ENCODE measurements around the gene RDH16. TPM values are rescaled to one million over a fixed set of nuclear protein-coding genes. Genes with fewer than 3 reads are reported as not detected.
"Not testable (repeated sequence)": the region's sequence is repeated elsewhere in the genome, so short reads cannot be mapped to it uniquely, and the experiment has no call there.

The RDH16 gene
- total and polyA plus RNA-seq, 3 experiments from 2014 or later = 0.13 to 0.31 (median 0.20) TPM

GRCh38 chr12:56977361-56977760 is 20.0 kb upstream of the RDH16 start:
- H3K4me1 ChIP-seq (ENCODE audit: insufficient read depth, low read length); H3K4me1 Mint-ChIP-seq; DNase-seq; H3K27me3 ChIP-seq (ENCODE audit: insufficient read depth, low read length, poor library complexity, severe bottlenecking); H3K9me3 Mint-ChIP-seq; H3K36me3 Mint-ChIP-seq; H3K27ac ChIP-seq (ENCODE audit: low read depth, low read length); H3K4me3 ChIP-seq (ENCODE audit: low read length); H3K27me3 Mint-ChIP-seq; CTCF ChIA-PET; H3K9me3 ChIP-seq (ENCODE audit: low read length); H3K36me3 ChIP-seq (ENCODE audit: insufficient read depth, low read length); POLR2A ChIA-PET; H3K4me3 Mint-ChIP-seq; H3K27ac Mint-ChIP-seq: not testable (repeated sequence)

GRCh38 chr12:56974224-56974623 is 16.8 kb upstream of the RDH16 start:
- CTCF ChIA-PET; H3K4me3 ChIP-seq (ENCODE audit: low read length); DNase-seq; H3K4me3 Mint-ChIP-seq; H3K9me3 ChIP-seq (ENCODE audit: low read length); POLR2A ChIA-PET; H3K36me3 Mint-ChIP-seq; H3K27me3 ChIP-seq (ENCODE audit: insufficient read depth, low read length, poor library complexity, severe bottlenecking); H3K9me3 Mint-ChIP-seq; H3K4me1 ChIP-seq (ENCODE audit: insufficient read depth, low read length); H3K4me1 Mint-ChIP-seq; H3K36me3 ChIP-seq (ENCODE audit: insufficient read depth, low read length); H3K27ac Mint-ChIP-seq; H3K27ac ChIP-seq (ENCODE audit: low read depth, low read length); H3K27me3 Mint-ChIP-seq: not testable (repeated sequence)

GRCh38 chr12:56968910-56969309 is 11.5 kb upstream of the RDH16 start:
- H3K4me3 Mint-ChIP-seq; H3K36me3 Mint-ChIP-seq; H3K36me3 ChIP-seq (ENCODE audit: insufficient read depth, low read length); H3K27ac Mint-ChIP-seq; H3K27me3 ChIP-seq (ENCODE audit: insufficient read depth, low read length, poor library complexity, severe bottlenecking); CTCF ChIA-PET; H3K4me3 ChIP-seq (ENCODE audit: low read length); POLR2A ChIA-PET; H3K4me1 Mint-ChIP-seq; H3K4me1 ChIP-seq (ENCODE audit: insufficient read depth, low read length); H3K27me3 Mint-ChIP-seq; H3K9me3 ChIP-seq (ENCODE audit: low read length); H3K9me3 Mint-ChIP-seq; DNase-seq; H3K27ac ChIP-seq (ENCODE audit: low read depth, low read length): not testable (repeated sequence)

GRCh38 chr12:56965997-56966642 is 8.7 kb upstream of the RDH16 start:
- H3K27ac ChIP-seq (ENCODE audit: low read depth, low read length); H3K36me3 ChIP-seq (ENCODE audit: insufficient read depth, low read length); H3K9me3 Mint-ChIP-seq; H3K9me3 ChIP-seq (ENCODE audit: low read length); H3K4me1 ChIP-seq (ENCODE audit: insufficient read depth, low read length); H3K4me3 ChIP-seq (ENCODE audit: low read length); H3K27ac Mint-ChIP-seq; H3K4me1 Mint-ChIP-seq; POLR2A ChIA-PET; H3K27me3 Mint-ChIP-seq; CTCF ChIA-PET; DNase-seq; H3K36me3 Mint-ChIP-seq; H3K27me3 ChIP-seq (ENCODE audit: insufficient read depth, low read length, poor library complexity, severe bottlenecking); H3K4me3 Mint-ChIP-seq: not testable (repeated sequence)

- H3K36me3 Mint-ChIP-seq = peaks cover 0 to 11% (median 5%) of the 10 kb centered on the region in 3 donors
These were observed 7.7 kb upstream of the RDH16 start for GRCh38 chr12:56965124-56965523.

GRCh38 chr12:56963557-56963956 is 6.1 kb upstream of the RDH16 start:
- H3K4me1 Mint-ChIP-seq, DNase-seq: not testable (repeated sequence)

More at GRCh38 chr12:56965124-56965523, 7.7 kb upstream of the RDH16 start:
- H3K27me3 ChIP-seq (ENCODE audit: insufficient read depth, low read length, poor library complexity, severe bottlenecking); H3K27ac ChIP-seq (ENCODE audit: low read depth, low read length); POLR2A ChIA-PET; H3K27ac Mint-ChIP-seq; H3K36me3 ChIP-seq (ENCODE audit: insufficient read depth, low read length); H3K4me3 ChIP-seq (ENCODE audit: low read length); DNase-seq; H3K27me3 Mint-ChIP-seq; H3K4me1 Mint-ChIP-seq; H3K4me1 ChIP-seq (ENCODE audit: insufficient read depth, low read length); H3K9me3 ChIP-seq (ENCODE audit: low read length); CTCF ChIA-PET; H3K4me3 Mint-ChIP-seq; H3K9me3 Mint-ChIP-seq: not testable (repeated sequence)

GRCh38 chr12:56962247-56962646 is 4.8 kb upstream of the RDH16 start:
- H3K27me3 Mint-ChIP-seq = peaks cover 5 to 17% of the 10 kb centered on the region in 2 donors
- peaks cover 2 to 20% (median 4%) of the 10 kb centered on the region in 3 donors for H3K36me3 Mint-ChIP-seq
- DNase-seq; H3K27ac ChIP-seq (ENCODE audit: low read depth, low read length); H3K4me3 ChIP-seq (ENCODE audit: low read length); H3K27me3 ChIP-seq (ENCODE audit: insufficient read depth, low read length, poor library complexity, severe bottlenecking); H3K27ac Mint-ChIP-seq; H3K9me3 ChIP-seq (ENCODE audit: low read length); H3K36me3 ChIP-seq (ENCODE audit: insufficient read depth, low read length); H3K4me3 Mint-ChIP-seq; POLR2A ChIA-PET; H3K4me1 Mint-ChIP-seq; H3K4me1 ChIP-seq (ENCODE audit: insufficient read depth, low read length); CTCF ChIA-PET: not testable (repeated sequence)
- H3K9me3 Mint-ChIP-seq = peaks cover 4 to 16% (median 11%) of the 10 kb centered on the region in 5 donors

More at GRCh38 chr12:56963557-56963956, 6.1 kb upstream of the RDH16 start:
- H3K4me1 ChIP-seq (ENCODE audit: insufficient read depth, low read length); H3K27ac ChIP-seq (ENCODE audit: low read depth, low read length); H3K9me3 ChIP-seq (ENCODE audit: low read length); H3K27ac Mint-ChIP-seq; H3K36me3 ChIP-seq (ENCODE audit: insufficient read depth, low read length); CTCF ChIA-PET; H3K27me3 Mint-ChIP-seq; H3K9me3 Mint-ChIP-seq; H3K4me3 Mint-ChIP-seq; H3K4me3 ChIP-seq (ENCODE audit: low read length); H3K27me3 ChIP-seq (ENCODE audit: insufficient read depth, low read length, poor library complexity, severe bottlenecking); POLR2A ChIA-PET: not testable (repeated sequence)
- peaks cover 0 to 11% (median 4%) of the 10 kb centered on the region in 3 donors for H3K36me3 Mint-ChIP-seq

- CTCF ChIA-PET = no interaction called here
- POLR2A ChIA-PET = no interaction called here
- peaks cover 0 to 16% (median 8%) of the 10 kb centered on the region in 5 donors for H3K9me3 Mint-ChIP-seq
These were observed 1.0 kb upstream of the RDH16 start for GRCh38 chr12:56958422-56958821.

More at GRCh38 chr12:56958422-56958821, 1.0 kb upstream of the RDH16 start:
- no peaks in the 10 kb centered on the region for H3K27me3 ChIP-seq (ENCODE audit: insufficient read depth, low read length, poor library complexity, severe bottlenecking)
- no peaks in the 10 kb centered on the region for H3K9me3 ChIP-seq (ENCODE audit: low read length)
- H3K4me1 ChIP-seq (ENCODE audit: insufficient read depth, low read length) = no peaks in the 10 kb centered on the region
- Mint-ChIP-seq H3K27ac (no peak overlapping the region), H3K4me1 (no peaks in the 10 kb centered on the region), H3K27me3 (peaks cover 8 to 17% of the 10 kb centered on the region in 2 donors), H3K36me3 (peaks cover 2 to 28% (median 8%) of the 10 kb centered on the region in 3 donors), H3K4me3 (no peak overlapping the region)
- no peak overlapping the region for H3K27ac ChIP-seq (ENCODE audit: low read depth, low read length)
- no peak overlapping the region for H3K4me3 ChIP-seq (ENCODE audit: low read length)
- no peaks in the 10 kb centered on the region for H3K36me3 ChIP-seq (ENCODE audit: insufficient read depth, low read length)
- no peak for DNase-seq
